IMR-90 (cell line): ENCODE results near the gene KCTD20. TPM values are rescaled to one million over a fixed set of nuclear protein-coding genes. Genes with fewer than 3 reads are reported as not detected.

Experiments
- ATAC-seq: fragments of 200-7000 bp; cut with Tn5 transposase; 2 replicates; pipeline ENCODE4 v1.9.1; 2020; ENCODE audit warnings: low read depth, mild to moderate bottlenecking, moderate library complexity
- BruUV-seq: library from RNA; stranded (reverse); fragments of 400-500 nt; replicated peaks from 2 replicates; lab custom pipeline; 2021; lab: Mats Ljungman, UMichigan
- CTCF ChIA-PET: fragments of 300-600 bp; formaldehyde crosslinking; extraction: SDS; loops from one replicate; lab custom pipeline; 2021; ENCODE audit warnings: antibody characterized with exemption; lab: Yijun Ruan, JAX
- POLR2A ChIA-PET: fragments of 300-600 bp; sonication (Branson Sonifier 250); formaldehyde crosslinking; loops from one replicate; lab custom pipeline; 2022; ENCODE audit warnings: antibody characterized with exemption; ENCODE audit not compliant: unreplicated experiment; lab: Charles Lee
- DNase-seq: peaks from one replicate; pipeline ENCODE4 v3.0.0; 2013
- H2AFZ ChIP-seq: replicated peaks from 2 replicates; pipeline ENCODE3; 2013; ENCODE audit warnings: low read length, mild to moderate bottlenecking; ENCODE audit not compliant: poor library complexity
- H2AK5ac ChIP-seq: 2 replicates; pipeline ENCODE4 v1.6.1; 2013; ENCODE audit warnings: low read depth, low read length, inconsistent platforms
- H2AK9ac ChIP-seq: replicated peaks from 2 replicates; pipeline ENCODE3; 2013; ENCODE audit warnings: mild to moderate bottlenecking, low read depth, low read length, moderate library complexity; ENCODE audit not compliant: poor library complexity
- H2BK120ac ChIP-seq: 2 replicates; pipeline ENCODE4 v1.6.1; 2013; ENCODE audit warnings: low read depth, low read length, inconsistent platforms
- H2BK15ac ChIP-seq: 3 replicates; pipeline ENCODE4 v1.6.1; 2013; ENCODE audit warnings: low read depth, low read length, inconsistent platforms
- H2BK20ac ChIP-seq: 2 replicates; pipeline ENCODE4 v1.6.1; 2013; ENCODE audit warnings: low read depth, mild to moderate bottlenecking, inconsistent platforms, low read length, moderate library complexity
- H2BK5ac ChIP-seq: 2 replicates; pipeline ENCODE4 v1.6.1; 2013; ENCODE audit warnings: mild to moderate bottlenecking, low read depth, low read length, inconsistent platforms; ENCODE audit not compliant: poor library complexity, severe bottlenecking
- H3K14ac ChIP-seq: replicated peaks from 2 replicates; pipeline ENCODE4 v1.6.1; 2013; ENCODE audit warnings: low read depth, low read length, inconsistent platforms
- H3K18ac ChIP-seq: 2 replicates; pipeline ENCODE4 v1.6.1; 2013; ENCODE audit warnings: low read depth, low read length, control low read depth
- H3K23ac ChIP-seq: 2 replicates; pipeline ENCODE4 v1.6.1; 2013; ENCODE audit warnings: low read depth, low read length, inconsistent platforms
- H3K27ac ChIP-seq: 2 replicates; pipeline ENCODE4 v1.5.1; 2013; ENCODE audit warnings: mild to moderate bottlenecking, control low read depth, low read length; ENCODE audit not compliant: insufficient read depth
- H3K27me3 ChIP-seq: 2 replicates; pipeline ENCODE4 v1.6.1; 2013; ENCODE audit warnings: low read length; ENCODE audit not compliant: control insufficient read depth, insufficient read depth
- H3K36me3 ChIP-seq: 2 replicates; pipeline ENCODE4 v1.6.1; 2013; ENCODE audit warnings: low read length, mixed read lengths; ENCODE audit not compliant: control insufficient read depth, insufficient read depth
- H3K4ac ChIP-seq: 2 replicates; pipeline ENCODE4 v1.6.1; 2013; ENCODE audit warnings: low read depth, low read length, inconsistent platforms
- H3K4me1 ChIP-seq: 2 replicates; pipeline ENCODE4 v1.6.1; 2013; ENCODE audit warnings: low read length, mixed read lengths; ENCODE audit not compliant: control insufficient read depth, insufficient read depth
- H3K4me2 ChIP-seq: 2 replicates; pipeline ENCODE4 v1.6.1; 2013; ENCODE audit warnings: low read depth, mild to moderate bottlenecking, control low read depth, low read length, moderate library complexity
- H3K4me3 ChIP-seq: 2 replicates; pipeline ENCODE4 v1.5.1; 2013; ENCODE audit warnings: low read depth, mild to moderate bottlenecking, control low read depth, low read length, moderate library complexity; ENCODE audit not compliant: insufficient read depth
- H3K56ac ChIP-seq: 2 replicates; pipeline ENCODE4 v1.6.1; 2013; ENCODE audit warnings: low read length, inconsistent platforms; ENCODE audit not compliant: insufficient read depth; ENCODE audit errors: extremely low read depth
- H3K79me1 ChIP-seq, 2 experiments: 2 replicates each; pipeline ENCODE4 v1.6.1; 2013; ENCODE audit warnings: low read length in 2 of 2, inconsistent platforms in 1 of 2, low read depth in 1 of 2
- H3K9ac ChIP-seq: 2 replicates; pipeline ENCODE4 v1.6.1; 2013; ENCODE audit warnings: low read depth, low read length, control low read depth
- H3K9me1 ChIP-seq: 2 replicates; pipeline ENCODE4 v1.6.1; 2013; ENCODE audit warnings: low read length, inconsistent platforms; ENCODE audit not compliant: insufficient read depth
- H3K9me3 ChIP-seq: 2 replicates; pipeline ENCODE4 v1.6.1; 2013; ENCODE audit warnings: low read length; ENCODE audit not compliant: control insufficient read depth, insufficient read depth
- H4K20me1 ChIP-seq: 2 replicates; pipeline ENCODE4 v1.6.1; 2013; ENCODE audit warnings: low read length, inconsistent platforms; ENCODE audit not compliant: insufficient read depth
- H4K5ac ChIP-seq: 2 replicates; pipeline ENCODE4 v1.6.1; 2013; ENCODE audit warnings: mild to moderate bottlenecking, low read depth, low read length, control low read depth
- H4K8ac ChIP-seq, 2 experiments: 2 replicates each; pipeline ENCODE4 v1.6.1; 2013; ENCODE audit warnings: low read depth in 2 of 2, low read length in 2 of 2, control low read depth in 1 of 2, inconsistent platforms in 1 of 2
- H4K91ac ChIP-seq: 2 replicates; pipeline ENCODE4 v1.6.1; 2013; ENCODE audit warnings: low read depth, low read length, inconsistent platforms; ENCODE audit not compliant: insufficient read depth
- BHLHE40 ChIP-seq: fragments of 150-350 bp; IDR thresholded peaks from 2 replicates; pipeline ENCODE4 v1.6.1; 2016; ENCODE audit warnings: mild to moderate bottlenecking, low read depth, low read length
- CEBPB ChIP-seq: IDR thresholded peaks from 2 replicates; pipeline ENCODE4 v1.6.1; 2012; ENCODE audit warnings: low read depth, low read length, improper control_type of control experiment
- CHD1 ChIP-seq: IDR thresholded peaks from 2 replicates; pipeline ENCODE4 v1.6.1; 2012; ENCODE audit warnings: low read depth, low read length, improper control_type of control experiment
- NFE2L2 ChIP-seq: fragments of 150-350 bp; IDR thresholded peaks from 2 replicates; pipeline ENCODE4 v1.6.1; 2016; ENCODE audit warnings: low read depth, mild to moderate bottlenecking, low read length
- POLR2A ChIP-seq: IDR thresholded peaks from 2 replicates; pipeline ENCODE4 v1.6.1; 2012; ENCODE audit warnings: mild to moderate bottlenecking, low read depth, low read length
- SMC3 ChIP-seq: fragments of 150-350 bp; IDR thresholded peaks from 2 replicates; pipeline ENCODE4 v1.6.1; 2016; ENCODE audit warnings: low read depth, mild to moderate bottlenecking, antibody characterized with exemption, low read length, moderate library complexity
- USF2 ChIP-seq: fragments of 150-350 bp; IDR thresholded peaks from 2 replicates; pipeline ENCODE4 v1.6.1; 2017; ENCODE audit warnings: mild to moderate bottlenecking, antibody characterized with exemption, low read length, low read depth
- WGBS, 2 experiments: methylation state at CpG; one replicate each; pipeline versions ENCODE4 v1.1.5 to v1.1.7; 2013; ENCODE audit warnings: missing lambda C conversion rate in 2 of 2; ENCODE audit not compliant: insufficient read length in 1 of 2; ENCODE audit errors: extremely low coverage in 2 of 2; 5-methylcytosine and 5-hydroxymethylcytosine counted together
- dilution Hi-C: fragments of 300-500 bp; cut with HindIII; formaldehyde crosslinking; loops from one replicate; pipeline ENCODE4 v1.14.3; 2018; ENCODE audit warnings: low sequenced_read_pairs; ENCODE audit not compliant: unreplicated experiment
- in situ Hi-C: fragments of 300-500 bp; cut with MboI; formaldehyde crosslinking; loops from 3 replicates; pipeline ENCODE4 v1.14.3; 2019; ENCODE audit warnings: low sequenced_read_pairs, inconsistent platforms, mixed read lengths
- intact Hi-C: fragments of 100-400 bp; cut with micrococcal nuclease; formaldehyde crosslinking; loops from 2 replicates; pipeline ENCODE4 v1.10.0; 2022
- polyA plus RNA-seq, 3 experiments: library from polyadenylated mRNA; depleted of rRNA; stranded (reverse); fragments of >200 nt; gene quantifications; 2 replicates each; pipeline ENCODE4 v1.2.3, GENCODE V29; 2012; ENCODE audit warnings: low replicate concordance in 1 of 3
- total RNA-seq: library from RNA; depleted of rRNA; stranded (reverse); fragments of >200 nt; gene quantifications from 2 replicates; pipeline ENCODE4 v1.2.3, GENCODE V29; 2012

The KCTD20 gene
- total and polyA plus RNA-seq, 2 of the 4 experiments (the other 2 are of a cell fraction), result 55.4 to 150 TPM

DNA sequence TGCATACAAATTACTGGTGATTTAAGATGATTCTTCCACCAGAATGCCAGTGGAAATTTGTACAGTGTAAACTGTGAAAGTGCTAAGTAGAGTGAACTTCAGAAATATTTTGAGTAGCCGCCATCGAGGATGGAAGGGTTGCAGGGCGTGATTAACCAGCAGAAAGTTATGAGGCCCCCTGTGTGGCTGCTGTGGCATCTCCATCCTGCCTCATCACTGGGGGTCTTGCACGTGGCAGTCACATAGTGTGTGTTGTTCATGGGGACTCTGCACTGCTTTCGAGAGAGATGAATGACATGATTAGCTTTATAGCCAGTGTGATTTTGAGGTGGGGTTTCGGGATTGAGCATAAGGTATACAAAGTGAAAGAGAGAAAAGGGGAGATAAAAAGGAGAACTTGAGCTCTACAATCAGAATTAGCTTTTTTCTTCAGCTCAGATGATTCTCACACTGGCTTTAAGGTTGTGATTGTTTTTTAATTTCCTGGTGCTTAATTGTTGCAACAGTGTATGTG, 26.4 kb downstream of the KCTD20 start:
- peaks cover 4% of the 10 kb centered on the region for H3K4me1 ChIP-seq
- peaks cover 35% of the 10 kb centered on the region for H4K20me1 ChIP-seq
- intact Hi-C loops, result no loop called here
- BruUV-seq, result no TSS peak
- peak overlapping the region in 1 of 2 experiments; percentile 21; a peak in 1 of 4 replicates for H4K8ac ChIP-seq
- H2BK20ac ChIP-seq, result no peak overlapping the region
- H2BK120ac ChIP-seq, result no peak overlapping the region
- ChIA-PET POLR2A (no interaction called here), CTCF (no interaction called here)
- no peak overlapping the region for H2AFZ ChIP-seq
- no peak overlapping the region for H3K27ac ChIP-seq
- H3K27me3 ChIP-seq, result no peaks in the 10 kb centered on the region
- H3K36me3 ChIP-seq, result peaks cover 9% of the 10 kb centered on the region
- H3K4me2 ChIP-seq, result no peak overlapping the region
- no peak overlapping the region for H3K23ac ChIP-seq
- H2BK15ac ChIP-seq, result no peak overlapping the region
- H2BK5ac ChIP-seq, result no peak overlapping the region
- no peaks in the 10 kb centered on the region for H3K9me3 ChIP-seq
- H3K4me3 ChIP-seq, result no peak overlapping the region
- no peak overlapping the region for H4K91ac ChIP-seq
- no peak overlapping the region for H3K18ac ChIP-seq
- TF ChIP-seq NFE2L2 (no peak), CHD1 (no peak), SMC3 (no peak), POLR2A (no peak), USF2 (no peak), CEBPB (no peak), BHLHE40 (no peak)
- no peak overlapping the region for H3K56ac ChIP-seq
- H2AK9ac ChIP-seq, result no peak overlapping the region
- H4K5ac ChIP-seq, result no peak overlapping the region
- H3K9ac ChIP-seq, result no peak overlapping the region
- H3K79me1 ChIP-seq, result peaks cover 20 to 56% of the 10 kb centered on the region in 2 experiments
- in situ Hi-C loops, result no loop called here
- ATAC-seq (no peak), DNase-seq (no peak)
- dilution Hi-C loops, result no loop called here
- 83% methylated on average over 1 of the region's 6 CpGs; no CpG with 5 or more reads in 1 of the 2 experiments for WGBS, 2 experiments
- H3K9me1 ChIP-seq, result peaks cover 5% of the 10 kb centered on the region
- H2AK5ac ChIP-seq, result no peak overlapping the region
- H3K4ac ChIP-seq, result 0 out of 2 replicates have a peak overlapping the region, but pooled peaks have one; percentile 16
- no peak overlapping the region for H3K14ac ChIP-seq
